ENCODE measurements around the gene ABLIM2.
A peak's percentile ranks its signal among the peaks of the same experiment; 100 is the strongest.

The ABLIM2 gene

GRCh38 chr4:8194306-8195242, 36.0 kb upstream of the ABLIM2 start:
- no peak for DNase-seq

- DNase-seq: peak in 4 of 51 donors; percentile 14 to 35 (median 22)
These were observed 34.4 kb upstream of the ABLIM2 start for GRCh38 chr4:8192748-8193738.

- peak in 31 of 51 donors; percentile 14 to 70 (median 42) for DNase-seq
These were observed 32.6 kb upstream of the ABLIM2 start for GRCh38 chr4:8191136-8191747.

GRCh38 chr4:8189551-8190466, 31.2 kb upstream of the ABLIM2 start:
- DNase-seq: peak in 2 of 51 donors; percentile 47 to 52

- DNase-seq: peak in 25 of 51 donors; percentile 14 to 70 (median 46)
These were observed 30.3 kb upstream of the ABLIM2 start for GRCh38 chr4:8188743-8189550.

- DNase-seq: no peak
These were observed 29.5 kb upstream of the ABLIM2 start for GRCh38 chr4:8188085-8188484.

- DNase-seq: no peak
These were observed 27.3 kb upstream of the ABLIM2 start for GRCh38 chr4:8185930-8186329.

GRCh38 chr4:8185295-8185694, 26.7 kb upstream of the ABLIM2 start:
- DNase-seq: no peak

GRCh38 chr4:8184061-8184460, 25.4 kb upstream of the ABLIM2 start:
- DNase-seq: no peak

- no peak for DNase-seq
These were observed 24.5 kb upstream of the ABLIM2 start for GRCh38 chr4:8182858-8183725.

GRCh38 chr4:8182294-8182693, 23.7 kb upstream of the ABLIM2 start:
- no peak for DNase-seq

- no peak for DNase-seq
These were observed 23.2 kb upstream of the ABLIM2 start for GRCh38 chr4:8181844-8182243.

GRCh38 chr4:8181119-8181518, 22.5 kb upstream of the ABLIM2 start:
- DNase-seq: no peak

- no peak for DNase-seq
These were observed 21.9 kb upstream of the ABLIM2 start for GRCh38 chr4:8180310-8181093.

GRCh38 chr4:8179771-8180170, 21.2 kb upstream of the ABLIM2 start:
- no peak for DNase-seq

- DNase-seq: no peak
These were observed 20.5 kb upstream of the ABLIM2 start for GRCh38 chr4:8179074-8179473.

- no peak for DNase-seq
These were observed 19.3 kb upstream of the ABLIM2 start for GRCh38 chr4:8177956-8178355.

- no peak for DNase-seq
These were observed 18.9 kb upstream of the ABLIM2 start for GRCh38 chr4:8177552-8177951.

Measured in hypothalamus (tissue), 51 donors.